BJ (cell line): Measurements from ENCODE around the gene ZGRF1. TPM values are rescaled to one million over a fixed set of nuclear protein-coding genes. Genes with fewer than 3 reads are reported as not detected.

Experiments used
- CTCF ChIA-PET: fragments of 350-600 bp; formaldehyde crosslinking; extraction: SDS; loops from one replicate; lab custom pipeline; 2021; ENCODE audit warnings: antibody characterized with exemption, inconsistent platforms; lab: Yijun Ruan, JAX
- POLR2A ChIA-PET: fragments of 300-600 bp; sonication (Branson Sonifier 250); formaldehyde crosslinking; extraction: SDS; loops from one replicate; lab custom pipeline; 2021; ENCODE audit warnings: antibody characterized with exemption; lab: Charles Lee
- DNase-seq: peaks from one replicate; pipeline ENCODE4 v3.0.0-alpha.2; 2011; ENCODE audit warnings: low read depth
- H3K27me3 ChIP-seq: 2 replicates; pipeline ENCODE4 v1.6.0; 2011; ENCODE audit warnings: low read length; ENCODE audit not compliant: control insufficient read depth, insufficient read depth
- H3K36me3 ChIP-seq: 2 replicates; pipeline ENCODE4 v1.5.1; 2011; ENCODE audit warnings: low read length; ENCODE audit not compliant: control insufficient read depth, insufficient read depth
- H3K4me3 ChIP-seq: 2 replicates; pipeline ENCODE4 v1.5.1; 2011; ENCODE audit warnings: low read depth, mild to moderate bottlenecking, control low read depth, low read length
- polyA plus RNA-seq: library from polyadenylated mRNA; depleted of rRNA; stranded (reverse); fragments of >200 nt; gene quantifications from 2 replicates; pipeline ENCODE4 v1.2.3, GENCODE V29; 2011
- TF ChIP-seq, protein P1 (sequence below): IDR thresholded peaks from 2 replicates; pipeline ENCODE4 v1.5.1; 2011; ENCODE audit warnings: low read depth, mild to moderate bottlenecking, control low read depth, inconsistent platforms, low read length, moderate library complexity; ENCODE audit not compliant: insufficient read depth

ZGRF1 gene
- polyA plus RNA-seq, 1 experiment: 1.4 TPM

DNA sequence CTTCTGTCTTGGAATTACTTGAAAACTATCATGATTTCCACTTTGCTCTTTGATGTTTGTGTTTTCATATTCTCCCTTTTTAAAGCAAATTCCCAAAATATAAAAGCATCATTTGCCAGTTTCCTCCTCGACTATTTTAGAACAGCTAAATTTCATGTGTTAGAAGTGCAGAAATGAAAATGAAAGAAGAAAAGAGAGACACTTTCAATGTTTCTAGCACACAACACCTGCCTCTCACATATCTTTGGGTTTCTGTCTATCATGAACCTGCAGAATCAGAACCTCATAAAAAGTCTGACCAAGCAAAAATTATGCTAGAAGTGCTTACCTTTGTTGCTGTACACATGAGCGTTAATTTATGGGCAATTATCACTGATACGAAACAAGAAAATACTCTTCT is 118.8 kb downstream of the ZGRF1 start:
- ChIA-PET POLR2A (no interaction called here), CTCF (interaction anchor here (0.9 to 1.2 kb wide), 2 partner anchors 15 to 171 kb away, joined by 3 read pairs; no protein-coding TSS in a partner anchor)
- H3K4me3 ChIP-seq: no peak overlapping the region
- H3K27me3 ChIP-seq: peaks cover 64% of the 10 kb centered on the region
- TF ChIP-seq, protein P1, sequence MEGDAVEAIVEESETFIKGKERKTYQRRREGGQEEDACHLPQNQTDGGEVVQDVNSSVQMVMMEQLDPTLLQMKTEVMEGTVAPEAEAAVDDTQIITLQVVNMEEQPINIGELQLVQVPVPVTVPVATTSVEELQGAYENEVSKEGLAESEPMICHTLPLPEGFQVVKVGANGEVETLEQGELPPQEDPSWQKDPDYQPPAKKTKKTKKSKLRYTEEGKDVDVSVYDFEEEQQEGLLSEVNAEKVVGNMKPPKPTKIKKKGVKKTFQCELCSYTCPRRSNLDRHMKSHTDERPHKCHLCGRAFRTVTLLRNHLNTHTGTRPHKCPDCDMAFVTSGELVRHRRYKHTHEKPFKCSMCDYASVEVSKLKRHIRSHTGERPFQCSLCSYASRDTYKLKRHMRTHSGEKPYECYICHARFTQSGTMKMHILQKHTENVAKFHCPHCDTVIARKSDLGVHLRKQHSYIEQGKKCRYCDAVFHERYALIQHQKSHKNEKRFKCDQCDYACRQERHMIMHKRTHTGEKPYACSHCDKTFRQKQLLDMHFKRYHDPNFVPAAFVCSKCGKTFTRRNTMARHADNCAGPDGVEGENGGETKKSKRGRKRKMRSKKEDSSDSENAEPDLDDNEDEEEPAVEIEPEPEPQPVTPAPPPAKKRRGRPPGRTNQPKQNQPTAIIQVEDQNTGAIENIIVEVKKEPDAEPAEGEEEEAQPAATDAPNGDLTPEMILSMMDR: no peak
- no peak for DNase-seq
- no peaks in the 10 kb centered on the region for H3K36me3 ChIP-seq

DNA sequence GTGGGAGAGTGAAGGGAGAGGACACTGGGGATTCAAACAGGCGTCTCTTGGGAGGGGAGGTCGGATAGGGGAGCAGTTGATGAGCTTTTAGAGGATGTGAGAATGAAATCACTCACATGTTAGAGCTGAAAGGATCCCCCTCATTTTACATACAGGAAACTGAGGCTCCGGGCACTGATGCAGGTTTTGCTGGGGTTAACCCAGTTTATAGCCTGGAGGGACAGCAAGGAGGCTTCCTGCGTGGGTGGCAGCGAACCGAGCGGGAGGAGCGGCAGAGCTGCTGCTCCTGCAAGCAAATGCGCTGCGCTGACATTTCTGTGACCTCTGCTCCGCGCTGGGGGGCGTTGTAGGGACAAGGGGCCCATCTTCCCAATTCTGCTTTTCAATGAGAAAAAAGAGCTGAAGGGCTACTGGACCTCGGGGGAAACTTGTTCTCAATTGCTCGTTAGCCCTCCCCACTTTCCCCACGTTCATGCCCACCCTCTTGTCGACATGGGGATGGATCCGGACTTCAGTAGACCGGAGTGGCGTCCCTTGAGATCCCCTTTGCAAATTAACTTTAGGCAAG is 119.6 kb downstream of the ZGRF1 start:
- ChIA-PET POLR2A (no interaction called here), CTCF (interaction anchor here (1.1 to 1.2 kb wide), 2 partner anchors 16 kb away, joined by 3 read pairs; no protein-coding TSS in a partner anchor)
- DNase-seq: no peak
- H3K27me3 ChIP-seq: peaks cover 63% of the 10 kb centered on the region
- H3K4me3 ChIP-seq: no peak overlapping the region
- TF ChIP-seq, protein P1: no peak
- no peaks in the 10 kb centered on the region for H3K36me3 ChIP-seq

DNA sequence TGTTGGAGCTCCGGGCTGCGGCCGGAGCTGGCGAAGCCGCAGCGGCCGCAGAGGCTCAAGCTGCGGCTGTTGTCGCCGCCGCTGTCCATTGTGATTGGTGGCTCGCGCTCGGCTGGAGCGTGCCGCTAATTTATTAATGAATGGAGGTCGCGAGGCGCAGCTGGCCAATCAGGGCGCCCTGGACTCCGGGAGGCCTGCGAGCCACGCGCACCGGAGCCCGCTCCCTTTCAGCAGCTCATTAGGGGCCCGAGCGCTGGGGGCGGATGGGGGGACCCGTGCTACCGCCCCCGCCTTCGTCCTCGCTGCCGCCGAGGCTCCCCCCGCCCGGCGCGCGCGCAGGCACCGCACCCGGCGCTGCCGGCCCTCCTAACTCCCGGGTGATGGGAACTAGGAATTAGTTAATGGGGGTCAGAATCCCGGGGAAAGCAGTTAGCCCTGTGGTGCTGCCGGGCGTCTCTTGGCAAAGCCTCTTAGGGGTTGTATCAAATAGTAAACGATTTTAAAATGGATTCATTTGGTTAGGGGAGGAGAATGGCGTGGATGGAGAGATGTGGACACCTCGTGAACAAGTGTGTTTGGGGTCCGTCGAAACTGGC is 120.1 kb downstream of the ZGRF1 start:
- TF ChIP-seq, protein P1: no peak
- ChIA-PET POLR2A (no interaction called here), CTCF (interaction anchor here (0.6 to 1.8 kb wide), 3 partner anchors 8 to 187 kb away, joined by 3 to 6 read pairs (median 3); no protein-coding TSS in a partner anchor)
- H3K4me3 ChIP-seq: no peak overlapping the region
- H3K36me3 ChIP-seq: no peaks in the 10 kb centered on the region
- peaks cover 64% of the 10 kb centered on the region for H3K27me3 ChIP-seq
- DNase-seq: no peak

DNA sequence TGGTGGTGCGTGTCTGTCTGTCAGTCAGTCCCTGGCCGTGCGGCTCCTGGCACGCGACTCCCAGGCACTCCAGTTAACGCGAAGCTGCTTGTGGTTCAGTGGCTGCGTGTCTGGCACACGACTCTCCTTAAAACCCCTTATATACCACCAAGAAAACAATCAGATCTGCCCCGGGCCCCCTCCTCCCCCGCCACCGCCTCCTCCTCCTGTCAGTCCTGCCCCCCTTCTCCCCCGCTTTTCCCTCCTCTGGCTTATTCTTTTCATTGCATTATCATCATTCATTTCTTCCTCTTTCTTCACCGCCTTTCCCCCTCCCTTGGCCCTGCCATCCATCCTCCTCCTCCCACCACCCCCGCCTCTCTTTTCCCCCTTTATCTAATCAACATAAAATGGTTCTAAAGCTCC is 120.6 kb downstream of the ZGRF1 start, which contains the start of gene NEUROG2:
TSS of gene NEUROG2 (minus strand) at position 115 of the 405 bp plus-strand sequence. CDS start 705 bp downstream, outside the sequence.
- CTCF ChIA-PET: interaction anchor here (0.6 to 1.8 kb wide), 4 partner anchors 8 to 187 kb away, joined by 3 to 6 read pairs (median 4); no protein-coding TSS in a partner anchor
- H3K27me3 ChIP-seq: peaks cover 64% of the 10 kb centered on the region

More for the DNA sequence above, 120.6 kb downstream of the ZGRF1 start, which contains the start of gene NEUROG2:
- Histone ChIP-seq H3K36me3 (no peaks in the 10 kb centered on the region), H3K4me3 (peak within 1 kb of the TSS; percentile 36)
- TF ChIP-seq, protein P1: no peak
- no peak for DNase-seq
- POLR2A ChIA-PET: interaction anchor here (0.6 kb wide), 1 partner anchor 48 kb away, joined by 3 read pairs; no protein-coding TSS in a partner anchor
